Fibroblast of peridontal ligament (primary cell): ENCODE data around the gene PABPN1L.

Source experiments
- DNase-seq: peaks from one replicate; pipeline ENCODE4 v3.0.0-alpha.2; 2010; ENCODE audit errors: extremely low read depth

The PABPN1L gene

GRCh38 chr16:88851616-88852015, 14.8 kb downstream of the PABPN1L start:
- DNase-seq = no peak

DNA sequence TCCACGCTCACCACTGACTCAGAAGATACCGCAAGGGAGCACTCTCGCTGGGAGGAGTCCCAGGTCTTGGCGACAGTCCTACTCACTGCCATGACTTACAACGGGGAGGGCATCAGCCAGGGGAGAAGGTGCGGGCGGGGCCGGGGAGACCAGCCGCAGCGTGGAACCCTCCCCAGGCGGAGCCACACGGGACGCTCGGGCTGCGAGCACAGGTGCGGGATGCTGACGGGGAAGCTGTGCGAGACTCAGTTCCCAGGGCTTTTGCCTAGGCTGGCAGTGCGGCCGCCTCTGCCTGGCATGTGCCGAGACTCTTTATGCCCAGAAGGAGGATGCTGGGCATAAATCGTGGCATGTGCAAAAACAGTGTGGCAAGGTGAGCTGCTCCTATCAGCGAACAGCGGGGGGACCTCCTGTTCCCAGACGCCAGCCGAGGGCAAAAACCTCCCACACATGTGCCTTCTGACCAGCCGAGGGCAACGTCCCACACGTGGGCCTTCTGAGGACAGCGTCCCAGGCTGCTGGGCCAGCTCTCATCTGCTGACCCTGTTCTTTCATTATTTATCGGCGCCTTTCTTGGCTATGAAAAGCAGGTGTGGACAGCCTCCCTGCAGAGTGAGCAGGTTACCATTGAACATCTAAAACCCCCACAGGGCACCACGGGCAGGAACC, 15.8 kb downstream of the PABPN1L start:
- DNase-seq = no peak

GRCh38 chr16:88848557-88848956, 17.9 kb downstream of the PABPN1L start:
- DNase-seq = no peak

GRCh38 chr16:88847654-88848053, 18.8 kb downstream of the PABPN1L start:
- no peak for DNase-seq

GRCh38 chr16:88846088-88846487, 20.4 kb downstream of the PABPN1L start:
- DNase-seq = peak; percentile 26

- DNase-seq = no peak
Observed at GRCh38 chr16:88844419-88845036, 21.9 kb downstream of the PABPN1L start.

DNA sequence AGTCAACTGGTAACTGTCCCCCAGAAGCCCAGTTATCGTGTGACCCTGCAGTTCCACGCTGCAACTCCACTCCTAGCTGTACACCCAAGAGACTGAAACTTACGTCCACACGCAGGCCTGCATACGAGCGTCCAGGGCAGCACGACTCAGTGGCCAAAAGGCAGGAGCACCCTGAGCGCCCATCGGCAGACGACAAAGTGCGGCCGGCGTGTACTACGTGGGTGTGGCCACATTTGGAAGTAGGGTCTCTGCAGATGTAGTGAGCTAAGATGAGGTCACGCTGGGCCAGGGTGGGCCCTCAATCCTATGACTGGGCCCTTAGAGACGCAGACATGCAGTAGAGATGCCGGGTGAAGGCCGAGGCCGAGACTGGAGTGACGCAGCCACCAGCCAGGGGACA, 23.2 kb downstream of the PABPN1L start:
- DNase-seq = no peak

- no peak for DNase-seq
Observed at GRCh38 chr16:88842806-88843205, 23.7 kb downstream of the PABPN1L start.

- DNase-seq = no peak
Observed at GRCh38 chr16:88842308-88842756, 24.1 kb downstream of the PABPN1L start.

DNA sequence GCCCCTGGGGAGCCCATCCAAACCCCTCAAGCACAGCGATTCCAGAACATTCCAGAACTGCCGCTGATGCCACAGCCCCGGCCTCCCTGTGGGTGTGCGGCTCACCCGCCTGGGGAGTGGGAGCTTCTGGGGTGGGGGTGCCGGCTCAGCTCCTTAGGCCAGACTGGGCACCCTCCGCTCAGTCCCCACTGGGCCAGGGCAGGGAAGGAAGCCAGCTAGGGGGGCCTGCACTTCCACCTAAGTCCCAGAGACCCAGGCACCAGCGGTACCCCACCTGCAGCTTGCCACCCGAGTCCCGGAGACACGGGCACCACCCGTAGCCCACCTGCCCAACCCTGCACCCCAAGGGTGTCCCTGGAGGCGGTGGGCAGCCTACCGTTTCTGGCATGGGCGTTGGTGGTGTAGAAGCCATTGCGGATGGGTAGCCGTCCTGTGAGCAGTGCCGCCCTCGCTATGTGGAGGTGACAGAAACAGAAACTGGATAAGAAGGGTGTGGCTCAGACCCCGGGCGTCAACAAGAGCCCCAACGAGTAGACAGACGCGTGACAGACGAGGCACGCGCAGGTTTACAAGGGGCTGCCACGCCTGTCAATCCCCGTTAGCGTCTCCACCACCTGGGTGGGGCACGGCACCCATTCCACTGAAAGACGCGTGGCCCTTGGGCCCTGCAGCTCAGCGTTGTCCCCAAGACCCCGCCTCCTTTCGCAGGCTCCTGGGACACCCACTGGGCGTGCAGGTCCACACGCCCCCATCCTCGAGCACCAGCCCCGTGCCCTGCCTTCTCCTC, 24.7 kb downstream of the PABPN1L start:
- no peak for DNase-seq

GRCh38 chr16:88840600-88841215, 25.8 kb downstream of the PABPN1L start:
- no peak for DNase-seq

GRCh38 chr16:88839745-88840599, 26.5 kb downstream of the PABPN1L start:
- no peak for DNase-seq

DNA sequence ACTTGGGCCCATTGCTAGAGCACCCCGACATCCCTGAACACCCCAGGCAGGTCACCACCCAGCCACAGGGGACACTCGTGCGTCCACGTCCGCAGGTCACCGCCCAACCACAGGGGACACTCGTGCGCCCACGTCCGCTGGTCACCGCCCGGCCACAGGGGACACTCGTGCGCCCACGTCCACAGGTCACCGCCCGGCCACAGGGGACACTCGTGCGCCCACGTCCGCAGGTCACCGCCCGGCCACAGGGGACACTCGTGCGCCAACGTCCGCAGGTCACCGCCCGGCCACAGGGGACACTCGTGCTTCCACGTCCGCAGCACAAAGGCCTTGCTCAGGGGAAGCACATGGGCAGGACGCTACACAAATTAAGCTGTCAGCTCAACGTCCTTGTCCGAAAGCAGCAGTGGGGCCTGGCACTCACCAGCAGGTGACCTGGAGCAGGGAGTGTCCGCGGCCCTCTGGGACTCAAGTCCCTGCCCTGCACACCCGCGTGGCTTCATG, 27.4 kb downstream of the PABPN1L start:
- DNase-seq = no peak

DNA sequence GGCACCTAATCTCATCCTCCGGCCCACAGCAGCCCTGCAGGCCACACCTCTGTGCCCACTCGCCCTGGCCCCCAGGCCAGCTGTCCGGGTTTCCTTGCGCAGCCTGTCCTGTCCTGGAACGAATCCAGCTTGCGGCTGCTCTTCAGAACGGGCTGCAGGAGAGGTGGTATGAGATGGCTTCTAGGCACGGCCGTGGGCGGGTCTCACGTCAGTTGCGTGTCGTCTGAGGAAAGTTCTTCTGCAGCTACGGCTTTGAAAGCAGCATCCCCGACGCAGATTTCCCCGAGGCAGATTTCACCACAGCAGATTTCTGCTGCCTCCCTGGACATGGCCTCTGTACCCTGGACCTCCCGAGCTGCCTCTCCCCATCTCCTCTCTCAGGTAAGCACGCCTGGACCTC, 27.9 kb downstream of the PABPN1L start:
- DNase-seq = no peak

GRCh38 chr16:88837806-88838205, 28.7 kb downstream of the PABPN1L start:
- DNase-seq = no peak

- no peak for DNase-seq
Observed at GRCh38 chr16:88836791-88837190, 29.7 kb downstream of the PABPN1L start.

DNA sequence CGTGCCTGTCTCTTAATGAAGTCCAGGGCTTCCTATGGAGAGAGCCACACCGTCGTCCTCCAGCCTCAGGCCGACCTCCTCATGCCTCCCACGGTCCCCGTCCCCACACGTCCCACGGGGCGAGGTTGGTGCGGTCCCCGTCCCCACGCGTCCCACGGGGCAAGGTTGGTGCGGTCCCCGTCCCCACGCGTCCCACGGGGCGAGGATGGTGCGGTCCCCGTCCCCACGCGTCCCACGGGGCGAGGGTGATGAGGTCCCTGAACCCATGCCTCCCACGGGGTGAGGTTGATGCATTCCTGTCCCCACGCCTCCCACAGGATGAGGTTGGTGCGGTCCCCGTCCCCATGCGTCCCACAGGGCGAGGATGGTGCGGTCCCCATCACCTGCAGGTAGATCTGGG, 30.6 kb downstream of the PABPN1L start:
- no peak for DNase-seq

- peak; percentile 60 for DNase-seq
Observed at GRCh38 chr16:88835383-88835782, 31.1 kb downstream of the PABPN1L start.

- DNase-seq = no peak
Observed at GRCh38 chr16:88834670-88835069, 31.8 kb downstream of the PABPN1L start.

DNA sequence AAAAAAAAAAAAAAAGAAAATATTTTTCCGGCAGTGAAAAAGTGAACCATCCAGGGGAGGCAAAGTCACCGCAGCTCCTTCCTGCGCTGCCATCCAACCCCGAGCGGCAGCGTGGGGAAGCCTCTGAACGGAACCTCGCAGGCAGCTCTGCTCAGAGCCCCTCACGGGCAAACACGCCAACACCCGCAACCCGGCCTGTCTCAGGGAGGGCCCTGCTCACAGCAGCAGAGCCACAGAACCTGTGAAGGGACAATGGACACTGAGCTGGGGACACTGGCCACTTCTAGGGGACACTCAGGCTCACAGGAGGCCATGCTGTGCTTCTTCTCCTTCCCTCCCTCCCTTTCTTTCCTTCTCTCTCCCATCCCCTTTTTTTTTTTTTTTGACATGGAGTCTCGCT, 33.4 kb downstream of the PABPN1L start:
- DNase-seq = no peak

DNA sequence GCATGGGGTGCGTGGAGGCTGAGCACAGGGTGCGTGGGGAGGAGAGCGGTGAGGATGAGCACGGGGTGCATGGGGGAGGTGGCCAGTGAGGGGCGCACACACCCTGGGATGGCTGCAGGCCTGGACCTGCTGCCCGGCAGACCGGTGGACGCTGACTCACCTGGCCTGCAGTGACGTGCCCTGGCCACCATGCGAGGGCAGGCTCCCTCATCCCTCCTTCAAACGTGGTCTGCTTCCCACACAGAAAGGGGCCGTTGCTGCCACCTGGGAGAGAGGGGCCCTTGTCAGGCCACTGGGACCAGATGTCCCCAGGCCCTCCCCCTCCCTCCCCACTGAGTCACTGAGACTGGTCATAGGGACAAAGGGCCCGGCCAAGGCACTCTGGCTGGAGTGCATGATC, 34.6 kb downstream of the PABPN1L start:
- no peak for DNase-seq
